RWPE2 (cell line): ENCODE measurements around the gene PPP1R13B.
A peak's percentile ranks its signal among the peaks of the same experiment; 100 is the strongest.

Experiments
- ATAC-seq: fragments of 200-7000 bp; cut with Tn5 transposase; 3 replicates; pipeline ENCODE4 v1.9.1; 2021; ENCODE audit warnings: low read depth
- DNase-seq: peaks from one replicate; pipeline ENCODE4 v3.0.0-alpha.2; 2020; ENCODE audit warnings: low spot score
- H3K27ac ChIP-seq: fragments of 450-650 bp; 2 replicates; pipeline ENCODE4 v1.5.1; 2017; ENCODE audit warnings: mild to moderate bottlenecking; ENCODE audit not compliant: poor library complexity, severe bottlenecking
- H3K27me3 ChIP-seq: fragments of 250-450 bp; sonication (Bioruptor Pico); 2 replicates; pipeline ENCODE4 v1.5.1; 2021; ENCODE audit warnings: mild to moderate bottlenecking, moderate library complexity; ENCODE audit not compliant: insufficient read depth, poor library complexity, severe bottlenecking
- H3K36me3 ChIP-seq: fragments of 250-450 bp; sonication (Bioruptor Pico); 2 replicates; pipeline ENCODE4 v1.5.1; 2020; ENCODE audit warnings: low read depth, mild to moderate bottlenecking, moderate library complexity
- H3K4me1 ChIP-seq: fragments of 250-450 bp; sonication (Bioruptor Pico); 2 replicates; pipeline ENCODE4 v1.5.1; 2021; ENCODE audit warnings: mild to moderate bottlenecking, moderate library complexity; ENCODE audit not compliant: insufficient read depth, poor library complexity, severe bottlenecking
- H3K4me3 ChIP-seq: fragments of 250-450 bp; sonication (Bioruptor Pico); 2 replicates; pipeline ENCODE4 v1.5.1; 2021; ENCODE audit warnings: mild to moderate bottlenecking, moderate library complexity; ENCODE audit not compliant: severe bottlenecking
- H3K9me3 ChIP-seq: fragments of 250-450 bp; sonication (Bioruptor Pico); 2 replicates; pipeline ENCODE4 v1.5.1; 2021; ENCODE audit warnings: mild to moderate bottlenecking, moderate library complexity; ENCODE audit not compliant: severe bottlenecking
- TF ChIP-seq, protein P1 (sequence below): fragments of 450-650 bp; IDR thresholded peaks from one replicate; pipeline ENCODE4 v1.5.1; 2017; ENCODE audit warnings: mild to moderate bottlenecking, moderate library complexity; ENCODE audit not compliant: poor library complexity, severe bottlenecking

The PPP1R13B gene

GRCh38 chr14:103820908-103821307, 26.5 kb downstream of the PPP1R13B start:
- TF ChIP-seq, protein P1, sequence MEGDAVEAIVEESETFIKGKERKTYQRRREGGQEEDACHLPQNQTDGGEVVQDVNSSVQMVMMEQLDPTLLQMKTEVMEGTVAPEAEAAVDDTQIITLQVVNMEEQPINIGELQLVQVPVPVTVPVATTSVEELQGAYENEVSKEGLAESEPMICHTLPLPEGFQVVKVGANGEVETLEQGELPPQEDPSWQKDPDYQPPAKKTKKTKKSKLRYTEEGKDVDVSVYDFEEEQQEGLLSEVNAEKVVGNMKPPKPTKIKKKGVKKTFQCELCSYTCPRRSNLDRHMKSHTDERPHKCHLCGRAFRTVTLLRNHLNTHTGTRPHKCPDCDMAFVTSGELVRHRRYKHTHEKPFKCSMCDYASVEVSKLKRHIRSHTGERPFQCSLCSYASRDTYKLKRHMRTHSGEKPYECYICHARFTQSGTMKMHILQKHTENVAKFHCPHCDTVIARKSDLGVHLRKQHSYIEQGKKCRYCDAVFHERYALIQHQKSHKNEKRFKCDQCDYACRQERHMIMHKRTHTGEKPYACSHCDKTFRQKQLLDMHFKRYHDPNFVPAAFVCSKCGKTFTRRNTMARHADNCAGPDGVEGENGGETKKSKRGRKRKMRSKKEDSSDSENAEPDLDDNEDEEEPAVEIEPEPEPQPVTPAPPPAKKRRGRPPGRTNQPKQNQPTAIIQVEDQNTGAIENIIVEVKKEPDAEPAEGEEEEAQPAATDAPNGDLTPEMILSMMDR = no peak
- DNase-seq = no peak
- ATAC-seq = peak; percentile 54; the same call in 2 of the 3 replicates
- Histone ChIP-seq H3K4me1 (peaks cover 6% of the 10 kb centered on the region), H3K9me3 (no peaks in the 10 kb centered on the region), H3K4me3 (no peak overlapping the region), H3K27ac (no peak overlapping the region), H3K27me3 (no peaks in the 10 kb centered on the region), H3K36me3 (no peaks in the 10 kb centered on the region)

- H3K36me3 ChIP-seq = no peaks in the 10 kb centered on the region
- H3K9me3 ChIP-seq = no peaks in the 10 kb centered on the region
- DNase-seq (no peak), ATAC-seq (peak; percentile 29; the same call in 1 of the 3 replicates)
- TF ChIP-seq, protein P1 = no peak
- H3K27me3 ChIP-seq = no peaks in the 10 kb centered on the region
- H3K27ac ChIP-seq = no peak overlapping the region
- no peak overlapping the region for H3K4me3 ChIP-seq
- peaks cover 6% of the 10 kb centered on the region for H3K4me1 ChIP-seq
These were observed 27.0 kb downstream of the PPP1R13B start for GRCh38 chr14:103820382-103820781.

DNA sequence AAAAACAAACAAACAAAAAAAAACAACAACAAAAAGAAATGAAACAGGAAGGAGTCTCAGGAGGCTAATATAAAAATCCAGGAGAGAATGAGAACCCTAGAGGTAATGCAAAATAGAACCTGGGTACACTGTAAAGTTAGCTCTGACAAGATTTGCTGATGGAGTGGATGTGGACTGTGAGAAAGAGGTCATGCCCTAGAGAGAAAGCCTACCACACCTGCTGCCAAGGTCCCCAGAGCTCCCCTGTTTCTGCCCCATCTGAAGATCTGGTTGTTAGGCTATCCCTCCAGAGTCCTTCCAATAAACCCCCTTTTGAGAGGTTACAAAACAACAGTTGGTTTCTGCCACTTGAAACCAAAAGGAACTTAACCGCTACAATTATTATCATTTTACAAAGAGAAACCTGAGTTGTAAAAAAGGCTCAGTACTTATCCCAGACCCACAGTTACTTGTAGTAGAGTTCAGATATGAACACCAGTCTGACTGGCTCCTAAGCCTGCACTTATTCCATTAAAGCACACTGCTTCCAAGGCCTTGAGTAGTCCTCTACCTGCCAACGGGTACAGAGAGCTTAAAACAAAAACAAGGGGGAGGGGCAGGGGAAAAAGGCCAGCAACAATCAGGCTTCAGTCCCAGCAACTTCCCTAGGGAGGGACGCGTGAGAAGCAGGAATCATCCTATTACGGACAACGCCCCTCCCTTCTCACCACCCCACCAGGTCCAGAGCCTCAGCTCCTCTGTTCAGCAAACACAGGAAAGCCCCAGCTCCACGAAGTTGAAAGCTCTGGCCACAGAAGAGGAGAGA, 27.7 kb downstream of the PPP1R13B start:
- TF ChIP-seq, protein P1 = no peak
- Histone ChIP-seq H3K36me3 (no peaks in the 10 kb centered on the region), H3K27me3 (no peaks in the 10 kb centered on the region), H3K9me3 (no peaks in the 10 kb centered on the region), H3K4me1 (peaks cover 6% of the 10 kb centered on the region), H3K4me3 (no peak overlapping the region), H3K27ac (no peak overlapping the region)
- ATAC-seq = peak; percentile 86
- no peak for DNase-seq

DNA sequence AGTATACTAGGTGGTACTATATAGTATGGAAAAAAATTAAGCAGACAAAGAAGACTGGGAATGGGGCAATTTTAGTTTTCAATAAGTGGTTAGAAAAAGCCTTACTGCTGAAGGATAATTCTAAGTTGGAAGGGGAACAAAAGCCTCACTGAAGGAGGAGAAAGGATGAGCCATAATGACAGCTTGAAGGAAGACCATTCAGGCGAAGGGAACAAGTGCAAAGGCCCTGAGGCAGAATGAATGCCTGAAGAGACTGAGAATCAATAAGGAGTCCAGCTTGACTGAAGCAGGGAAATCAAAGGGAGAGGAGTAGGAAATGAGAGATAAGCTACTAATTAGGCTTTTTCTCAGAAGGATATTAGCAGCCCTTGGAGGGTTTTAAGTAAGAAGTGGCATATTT, 28.5 kb downstream of the PPP1R13B start:
- Histone ChIP-seq H3K4me3 (no peak overlapping the region), H3K4me1 (peaks cover 6% of the 10 kb centered on the region), H3K36me3 (no peaks in the 10 kb centered on the region), H3K9me3 (no peaks in the 10 kb centered on the region), H3K27ac (no peak overlapping the region), H3K27me3 (no peaks in the 10 kb centered on the region)
- no peak for DNase-seq
- ATAC-seq = no peak
- TF ChIP-seq, protein P1 = no peak

DNA sequence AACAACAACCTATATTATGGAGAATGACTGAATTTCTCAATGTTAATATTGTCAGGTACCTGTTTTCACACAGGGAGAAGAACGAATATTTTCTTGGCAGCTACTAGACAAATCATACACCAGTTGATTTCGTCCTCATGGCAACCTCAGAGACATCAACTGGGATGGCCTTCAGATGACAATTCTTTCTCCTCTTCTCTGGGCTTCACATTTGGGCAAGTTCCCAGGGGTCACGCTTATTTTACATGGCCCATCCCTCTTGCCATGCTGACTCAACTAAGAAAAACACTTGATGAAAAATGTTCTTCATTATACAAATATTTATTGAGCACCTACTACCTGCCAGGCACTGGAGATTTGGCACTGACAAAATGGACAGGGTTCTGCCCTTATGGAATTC, 29.0 kb downstream of the PPP1R13B start:
- Histone ChIP-seq H3K4me3 (no peak overlapping the region), H3K27ac (no peak overlapping the region), H3K36me3 (no peaks in the 10 kb centered on the region), H3K27me3 (no peaks in the 10 kb centered on the region), H3K4me1 (peaks cover 6% of the 10 kb centered on the region), H3K9me3 (no peaks in the 10 kb centered on the region)
- TF ChIP-seq, protein P1 = no peak
- no peak for DNase-seq
- ATAC-seq = no peak
